ENCODE data around the gene RFPL2.

Gene RFPL2

DNA sequence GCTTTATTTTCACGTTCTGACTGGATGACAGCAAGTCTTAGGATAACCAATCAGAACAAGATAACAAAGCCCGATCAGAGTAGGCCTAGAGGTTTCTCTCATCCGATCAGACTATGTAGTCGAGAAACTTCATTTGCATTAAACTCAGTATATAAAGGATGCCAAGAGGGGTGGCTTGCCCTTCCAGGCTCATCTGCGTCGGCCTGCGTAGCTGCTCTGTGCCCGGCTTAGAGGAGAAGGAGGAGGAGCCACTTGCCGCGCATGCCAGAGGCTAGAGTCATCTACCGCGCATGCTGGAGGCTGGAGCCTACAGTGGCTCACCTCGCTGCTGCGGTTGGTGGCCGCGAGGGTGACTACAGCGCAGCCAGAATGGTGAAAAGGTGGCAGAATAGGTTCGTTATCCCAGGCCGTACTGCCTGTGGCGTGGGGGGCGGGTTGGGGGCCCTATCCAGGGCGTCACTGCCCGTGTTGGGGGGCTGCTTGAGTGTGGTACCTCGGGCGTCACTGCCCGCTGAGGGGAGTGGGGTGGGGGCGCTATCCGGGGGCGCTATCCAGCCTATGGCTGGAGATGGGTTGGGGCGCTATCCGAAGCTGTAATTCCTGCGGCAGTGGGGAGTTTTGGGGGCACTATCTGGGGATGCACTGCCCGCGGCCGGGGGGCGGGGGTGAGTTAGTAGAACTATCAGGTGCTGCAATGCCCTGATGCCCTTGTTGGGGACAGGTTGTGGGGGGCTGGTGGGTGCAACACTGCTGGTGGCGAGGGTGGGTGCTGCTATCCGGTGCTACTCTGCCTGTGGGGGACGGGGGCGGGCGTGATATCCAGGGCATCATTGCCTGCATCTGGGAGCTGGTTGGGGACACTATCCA, at the start of gene RFPL2:
TSS of gene RFPL2 (minus strand) at position 218 of the 867 bp plus-strand sequence. CDS start 2,622 bp downstream, outside the sequence.
- DNase-seq, result peak; percentile 18

DNA sequence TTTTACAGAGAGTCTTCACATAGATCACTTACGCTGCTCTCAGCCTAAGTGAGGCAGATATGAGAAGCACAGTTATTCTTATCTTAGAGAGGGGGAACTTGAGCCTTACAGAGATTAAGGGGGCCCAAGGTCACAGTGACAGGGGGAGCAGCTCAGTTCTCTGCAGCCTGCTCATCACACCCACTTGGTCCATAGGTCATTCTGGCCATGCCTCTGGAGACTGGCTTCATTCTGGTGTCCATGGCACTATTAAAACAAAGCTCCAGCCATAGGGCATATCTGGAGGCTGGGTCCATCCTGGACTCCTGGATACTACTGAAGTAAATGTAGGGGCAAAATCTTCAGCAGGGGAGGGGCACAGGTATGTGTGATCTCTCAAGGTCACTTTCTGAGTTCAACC, 44.4 kb upstream of the RFPL2 start:
- no peak for DNase-seq

DNA sequence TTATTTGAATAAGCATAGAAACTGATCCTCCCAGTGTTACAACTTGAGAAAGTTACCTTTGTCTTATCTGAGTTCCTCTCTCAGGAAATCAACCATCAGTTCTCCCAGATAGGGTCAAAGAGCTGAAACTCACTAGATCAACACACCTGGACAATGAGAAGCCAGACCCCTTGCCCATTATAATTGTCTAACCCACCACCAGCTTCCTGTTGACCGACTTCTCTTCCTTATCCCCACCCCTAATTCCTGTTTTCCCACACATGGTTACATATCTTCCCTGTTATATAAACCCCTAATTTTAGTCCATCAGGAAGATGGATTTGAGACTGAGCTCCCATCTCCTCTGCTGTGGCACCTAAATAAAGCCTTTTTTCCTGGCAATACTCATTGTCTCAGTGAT, 43.4 kb upstream of the RFPL2 start:
- DNase-seq, result no peak

DNA sequence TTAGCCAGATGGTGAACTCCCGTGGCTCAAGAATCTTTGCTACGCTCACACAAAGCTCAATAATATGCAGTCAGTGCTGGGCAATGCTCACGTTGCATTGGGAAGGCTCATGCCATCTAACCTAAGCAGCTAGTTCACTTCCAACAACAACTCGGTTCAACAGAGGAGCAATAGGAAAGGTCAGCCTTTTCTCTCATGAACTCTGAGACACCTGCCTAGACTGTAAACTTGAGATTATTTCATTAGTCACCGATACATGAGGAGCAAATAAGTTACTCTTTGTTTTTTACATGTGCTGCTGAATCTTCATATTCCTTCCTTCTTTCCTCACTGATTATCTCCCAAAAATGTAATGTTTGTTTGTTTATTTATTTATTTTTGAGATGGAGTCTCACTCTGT, 41.3 kb upstream of the RFPL2 start:
- DNase-seq, result no peak

DNA sequence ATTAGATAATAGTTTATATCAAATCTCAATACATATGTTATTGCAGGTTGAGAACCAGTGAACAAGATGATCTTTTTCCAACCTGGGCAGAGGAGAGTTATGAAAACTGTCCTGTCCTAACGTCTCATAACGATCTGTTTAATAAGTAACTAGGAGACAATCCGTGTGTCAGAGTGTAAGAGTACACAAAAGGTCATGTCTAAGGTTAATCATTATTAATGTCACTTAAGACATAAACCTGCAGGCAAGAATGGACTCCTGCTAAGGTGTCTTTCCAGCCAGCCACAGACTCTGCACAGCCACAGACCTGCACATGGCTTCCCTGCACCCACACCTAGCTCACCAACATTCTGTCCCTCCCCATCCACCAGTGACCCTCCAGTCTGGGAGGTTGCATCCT, 40.2 kb upstream of the RFPL2 start:
- DNase-seq, result no peak

DNA sequence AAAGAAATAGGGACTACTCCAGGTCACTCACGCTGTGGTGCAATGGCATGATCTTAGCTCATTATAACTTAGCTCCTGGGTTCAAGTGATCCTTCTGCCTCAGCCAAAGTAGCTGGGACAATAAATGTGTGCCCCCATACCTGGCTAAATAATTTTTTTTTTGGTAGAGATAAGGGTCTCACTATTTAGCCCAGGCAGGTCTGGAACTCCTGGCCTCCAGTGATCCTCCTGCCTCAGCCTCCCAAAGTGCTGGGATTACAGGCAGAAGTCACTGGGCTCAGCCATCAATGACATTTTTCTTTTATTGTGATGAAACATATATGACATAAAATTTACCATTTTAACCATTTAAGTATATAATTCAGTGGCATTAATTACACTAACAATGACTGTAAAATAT, 39.7 kb upstream of the RFPL2 start:
- no peak for DNase-seq

DNA sequence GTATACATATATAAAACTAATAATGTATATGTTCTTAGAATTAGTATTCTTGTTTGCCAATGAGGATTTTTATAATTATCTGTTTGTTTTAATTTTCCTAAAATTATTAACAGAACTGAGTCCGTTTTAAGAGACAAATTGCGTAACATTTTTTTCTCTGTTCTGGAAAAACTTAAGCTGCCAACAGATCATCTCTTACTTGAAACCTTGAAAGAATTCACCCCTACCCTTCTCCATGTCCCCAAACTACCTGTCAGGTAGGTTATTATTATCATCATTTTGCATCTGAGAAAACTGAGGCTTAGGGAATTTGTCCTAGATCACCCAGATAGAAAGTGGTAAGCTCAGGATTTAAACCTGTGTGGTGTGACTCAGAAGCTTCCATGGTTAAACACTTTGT, 35.6 kb upstream of the RFPL2 start:
- no peak for DNase-seq

DNA sequence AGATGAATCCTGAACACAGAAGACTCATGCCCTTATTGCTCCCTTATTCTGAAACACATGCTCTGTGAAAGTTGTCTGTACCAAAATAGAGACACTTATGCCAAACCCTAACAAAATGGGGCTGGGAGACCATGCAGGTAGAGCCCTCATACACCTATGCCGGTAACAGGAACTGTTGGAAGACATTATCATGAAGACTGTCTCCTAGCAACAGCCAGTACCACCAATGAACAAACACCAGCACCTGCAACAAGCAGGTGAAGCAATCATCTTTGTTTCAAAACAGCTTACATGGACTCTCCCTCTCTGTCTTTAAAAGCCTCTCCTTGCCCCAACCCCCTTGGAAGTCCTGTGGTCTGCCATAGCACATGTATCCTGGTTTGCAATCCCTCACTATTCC, 33.0 kb upstream of the RFPL2 start:
- DNase-seq, result no peak

DNA sequence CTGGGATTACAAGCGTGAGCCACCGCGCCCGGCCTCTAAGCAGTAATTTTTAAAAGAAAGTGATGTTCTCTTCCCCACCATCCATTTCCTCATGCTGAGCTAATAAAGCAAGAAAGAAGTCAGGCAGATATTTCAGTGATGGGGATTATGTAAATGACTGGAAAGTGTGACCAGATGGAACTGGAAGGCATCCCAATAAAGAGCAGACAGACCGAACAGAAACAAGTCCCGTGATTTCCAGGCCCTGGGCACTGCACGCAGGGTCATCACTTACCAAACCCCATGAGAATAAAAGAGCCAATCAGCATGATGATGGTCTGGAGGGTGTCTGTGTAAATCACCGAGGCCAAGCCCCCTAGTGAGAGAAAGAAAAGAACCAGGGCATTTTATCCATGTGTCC, 32.1 kb upstream of the RFPL2 start:
- no peak for DNase-seq

DNA sequence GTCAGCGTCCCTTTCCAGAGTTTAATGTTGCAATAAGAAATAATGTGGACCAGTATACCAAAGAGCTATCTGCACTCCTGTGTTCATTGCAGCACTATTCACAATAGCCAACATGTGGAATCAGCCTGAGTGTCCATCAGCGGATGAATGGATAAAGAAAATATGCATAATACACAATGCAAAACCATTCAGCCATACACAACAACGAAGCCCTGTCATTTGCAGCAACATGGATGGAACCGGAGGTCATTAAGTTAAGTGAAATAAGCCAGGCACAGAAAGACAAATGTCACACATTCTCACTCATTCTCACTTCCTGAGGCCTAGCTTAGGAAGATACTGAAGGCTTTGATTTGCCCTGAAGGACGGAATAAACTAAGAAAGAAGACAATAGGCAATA, 28.2 kb upstream of the RFPL2 start:
- no peak for DNase-seq

DNA sequence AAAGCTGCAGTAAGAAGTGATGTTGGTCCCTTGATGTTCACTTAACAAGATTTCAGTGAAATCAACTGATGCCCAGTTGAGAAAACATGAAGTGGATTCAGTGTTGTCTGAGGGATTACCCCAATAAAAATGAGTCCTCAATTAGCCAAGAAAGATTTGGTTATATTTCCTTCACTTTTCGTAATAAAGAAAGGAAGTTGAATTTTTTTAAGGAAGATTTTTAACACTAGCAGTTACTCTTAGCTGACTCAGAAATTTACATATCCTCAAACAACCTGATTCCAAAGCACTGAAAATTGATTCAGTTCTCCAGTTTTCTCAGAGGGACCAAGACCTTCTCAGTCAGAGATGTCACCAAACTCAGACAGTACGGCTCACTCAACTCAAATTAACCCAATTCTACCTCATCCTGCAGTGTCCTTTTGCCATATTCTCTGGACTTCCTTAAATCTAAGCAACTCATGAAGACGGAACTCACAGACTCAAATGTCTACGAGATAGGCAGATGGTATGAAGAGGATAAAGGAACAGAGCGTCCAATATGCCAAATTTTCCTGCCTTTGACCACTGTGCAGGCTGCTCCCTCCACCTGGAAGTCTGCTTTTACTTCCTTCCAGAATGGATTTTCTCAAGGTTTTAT, 27.4 kb upstream of the RFPL2 start:
- DNase-seq, result no peak

DNA sequence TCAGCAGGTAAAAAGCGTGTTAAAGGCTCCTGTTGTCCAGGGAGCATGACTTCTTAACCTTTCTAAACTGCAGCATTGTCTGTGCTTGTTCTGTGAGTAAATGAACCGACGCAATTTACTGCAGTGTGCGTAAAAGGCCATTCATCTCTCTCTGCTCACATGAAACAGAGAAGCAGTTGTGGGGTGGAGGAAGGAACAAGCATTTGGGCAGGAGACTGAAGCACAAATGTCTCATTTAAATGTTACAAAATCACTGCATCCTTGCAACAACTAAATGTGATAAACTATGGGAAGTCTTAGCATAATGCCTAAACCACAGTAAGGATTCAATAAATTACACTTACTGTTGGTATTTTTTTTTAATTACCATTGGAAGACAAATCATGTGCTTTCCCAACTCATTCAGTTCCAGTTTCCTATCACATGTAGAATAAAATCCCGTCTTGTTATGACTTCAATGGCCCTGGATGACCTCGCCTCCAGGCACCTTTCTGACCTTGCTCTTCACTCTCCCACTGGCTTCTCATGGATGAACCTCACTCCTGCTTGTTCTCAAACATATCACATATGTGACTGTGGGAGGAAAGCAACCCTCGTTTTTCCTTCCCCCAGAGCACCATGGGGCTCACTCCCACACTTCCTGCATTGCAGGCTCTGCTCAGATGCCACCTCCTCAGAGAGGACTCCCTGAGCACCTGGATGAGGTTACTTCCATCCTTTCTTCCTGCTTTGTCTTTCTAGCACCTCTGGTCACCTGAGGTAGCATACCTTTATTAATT, 21.6 kb upstream of the RFPL2 start:
- DNase-seq, result no peak

DNA sequence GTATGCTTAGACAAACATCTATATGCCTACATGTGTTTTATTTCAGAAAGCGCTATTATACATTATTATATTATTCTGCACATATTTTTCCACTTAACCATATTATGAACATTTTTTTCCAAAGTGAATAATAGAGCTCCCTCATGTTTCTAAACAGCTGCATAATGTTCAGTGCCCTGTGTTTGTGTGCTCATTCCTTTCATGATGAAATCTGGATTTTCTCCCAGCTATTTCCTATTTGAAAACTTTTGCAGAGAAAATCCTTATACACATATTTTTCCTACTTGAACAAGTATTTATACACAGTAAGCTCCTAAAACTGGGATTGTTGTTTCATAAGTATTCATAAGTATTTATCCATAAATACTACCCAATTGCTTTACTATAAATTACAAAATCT, 18.1 kb upstream of the RFPL2 start:
- no peak for DNase-seq

DNA sequence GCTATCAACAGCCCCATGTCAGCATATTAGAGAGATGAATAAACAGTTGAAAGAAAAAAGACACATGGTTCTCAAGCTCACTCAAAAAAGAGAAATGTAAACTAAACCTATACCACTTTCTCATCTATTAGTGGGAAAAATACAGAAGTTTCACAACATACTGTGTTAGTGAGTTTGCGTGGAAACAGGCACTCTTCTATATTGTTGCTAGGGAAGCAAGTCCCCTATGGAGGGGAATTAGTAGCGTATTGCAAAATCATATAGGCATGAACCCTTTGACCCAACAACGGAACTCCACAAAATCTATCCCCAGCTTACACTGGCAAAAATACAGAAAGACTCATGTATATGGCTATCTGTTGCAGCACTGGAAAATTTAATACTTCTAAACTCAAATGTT, 14.2 kb upstream of the RFPL2 start:
- no peak for DNase-seq

DNA sequence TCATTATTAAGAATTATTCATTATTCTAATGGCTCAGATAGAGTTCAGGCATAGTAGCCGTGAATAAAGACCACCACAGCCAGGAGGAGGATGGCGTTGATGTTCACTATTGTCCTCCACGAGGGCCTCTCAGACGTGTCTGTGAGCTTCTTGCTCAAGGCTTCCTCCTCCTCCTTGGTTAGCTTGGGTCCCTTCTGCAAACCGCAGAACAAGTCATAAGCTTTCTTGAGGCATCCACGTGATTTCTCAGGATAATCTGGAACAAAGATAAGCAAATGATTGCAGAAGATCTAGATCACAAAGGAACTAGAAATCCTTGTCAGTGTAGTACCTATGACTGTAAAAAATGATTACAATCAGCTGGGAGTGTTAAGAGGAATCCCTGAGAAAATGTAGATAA, 13.6 kb upstream of the RFPL2 start:
- no peak for DNase-seq

DNA sequence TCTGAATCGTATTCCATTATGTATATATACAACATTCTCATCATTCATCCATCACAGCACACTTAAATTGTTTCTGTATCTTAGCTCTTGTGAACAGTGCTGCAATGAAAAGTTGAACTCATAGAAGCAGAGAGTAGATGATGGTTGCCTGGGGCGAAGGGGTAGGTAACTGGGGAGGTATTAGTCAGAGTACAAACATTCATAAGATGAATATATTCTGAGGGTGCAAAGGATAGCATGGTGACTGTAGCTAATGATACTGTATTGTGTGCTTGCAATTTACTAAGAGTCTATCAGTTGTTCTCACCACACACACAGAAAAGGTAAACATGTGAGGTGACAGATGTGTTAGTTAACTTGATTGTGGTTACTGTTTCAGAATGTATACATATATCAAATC, 12.6 kb upstream of the RFPL2 start:
- no peak for DNase-seq

DNA sequence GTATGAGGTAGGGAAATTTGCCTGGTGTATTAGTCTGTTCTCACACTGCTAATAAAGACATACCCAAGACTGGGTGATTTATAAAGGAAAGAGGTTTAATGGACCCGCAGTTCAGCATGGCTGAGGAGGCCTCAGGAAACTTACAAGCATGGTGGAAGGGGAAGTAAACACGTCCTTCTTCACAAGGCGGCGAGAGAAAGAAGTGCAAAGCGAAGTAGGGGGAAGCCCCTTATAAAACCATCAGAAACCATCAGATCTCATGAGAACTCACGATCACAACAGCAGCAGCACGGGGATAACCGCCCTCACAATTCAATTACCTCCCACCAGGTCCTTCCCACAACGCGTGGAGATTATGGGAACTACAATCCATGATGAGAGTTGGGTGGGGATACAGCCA, 12.0 kb upstream of the RFPL2 start:
- no peak for DNase-seq

DNA sequence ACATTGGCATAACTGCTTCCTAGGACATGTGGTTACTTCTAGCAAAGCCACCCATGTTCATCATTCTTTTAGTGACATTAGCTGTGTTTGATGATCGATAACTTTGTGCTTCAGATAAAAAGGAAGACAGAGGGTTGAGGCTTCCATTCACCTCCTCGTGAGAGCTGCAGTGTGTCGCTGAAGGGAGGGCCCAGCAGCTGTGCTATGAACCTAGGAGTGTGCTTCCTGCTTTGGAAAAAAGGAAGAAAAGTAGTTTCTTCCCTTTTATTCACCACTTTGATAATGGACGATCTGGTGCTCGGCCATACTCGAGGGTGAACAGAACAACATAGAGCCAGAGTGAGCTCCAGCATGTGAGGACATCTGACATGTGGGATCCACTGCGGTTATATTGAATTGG, 6.1 kb upstream of the RFPL2 start:
- no peak for DNase-seq

DNA sequence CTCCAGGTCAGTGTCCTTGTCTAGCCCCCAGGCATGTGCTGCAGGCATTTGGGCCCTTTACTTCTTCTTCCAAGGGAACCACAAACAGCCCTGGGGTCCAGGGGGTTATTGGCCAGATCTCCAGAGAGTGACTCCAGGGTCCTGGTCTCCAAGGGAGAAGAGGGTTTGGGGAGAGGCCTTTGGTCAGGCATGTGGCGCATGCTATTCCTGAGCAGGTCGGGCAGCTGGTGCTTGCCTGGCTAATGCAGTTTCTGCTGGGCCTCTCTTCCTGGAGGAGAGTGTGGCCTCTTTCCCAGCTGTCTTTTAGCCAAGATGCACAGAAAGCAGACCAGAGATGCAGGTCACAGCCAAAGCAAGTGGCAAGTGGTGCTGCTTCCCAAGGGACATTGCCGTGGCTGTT, 3.8 kb upstream of the RFPL2 start:
- no peak for DNase-seq

DNA sequence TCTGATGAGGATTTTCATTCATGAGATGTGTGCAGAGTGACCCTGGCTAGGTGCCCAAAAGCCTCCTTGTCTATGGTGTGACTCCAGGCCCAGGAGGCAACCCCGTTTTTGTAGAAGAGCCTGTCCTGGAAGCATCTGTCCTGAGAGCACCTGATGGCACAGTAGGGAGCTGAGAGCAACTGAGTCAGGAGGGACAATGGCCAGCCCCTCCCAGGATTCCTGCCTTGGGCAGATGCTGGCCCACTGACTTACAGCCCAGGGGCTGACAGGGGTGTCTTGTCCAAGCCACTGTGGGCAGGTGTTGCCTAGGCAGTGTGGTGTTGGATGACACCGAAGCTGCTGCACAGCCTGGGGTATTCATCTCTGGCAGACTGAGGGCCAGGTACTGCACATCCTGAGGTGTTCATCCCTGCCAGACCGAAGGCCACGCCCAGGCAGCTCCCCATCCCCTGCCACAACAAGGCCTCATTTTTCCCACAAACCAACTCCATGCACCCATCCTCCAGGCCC, 3.2 kb upstream of the RFPL2 start:
- no peak for DNase-seq

DNA sequence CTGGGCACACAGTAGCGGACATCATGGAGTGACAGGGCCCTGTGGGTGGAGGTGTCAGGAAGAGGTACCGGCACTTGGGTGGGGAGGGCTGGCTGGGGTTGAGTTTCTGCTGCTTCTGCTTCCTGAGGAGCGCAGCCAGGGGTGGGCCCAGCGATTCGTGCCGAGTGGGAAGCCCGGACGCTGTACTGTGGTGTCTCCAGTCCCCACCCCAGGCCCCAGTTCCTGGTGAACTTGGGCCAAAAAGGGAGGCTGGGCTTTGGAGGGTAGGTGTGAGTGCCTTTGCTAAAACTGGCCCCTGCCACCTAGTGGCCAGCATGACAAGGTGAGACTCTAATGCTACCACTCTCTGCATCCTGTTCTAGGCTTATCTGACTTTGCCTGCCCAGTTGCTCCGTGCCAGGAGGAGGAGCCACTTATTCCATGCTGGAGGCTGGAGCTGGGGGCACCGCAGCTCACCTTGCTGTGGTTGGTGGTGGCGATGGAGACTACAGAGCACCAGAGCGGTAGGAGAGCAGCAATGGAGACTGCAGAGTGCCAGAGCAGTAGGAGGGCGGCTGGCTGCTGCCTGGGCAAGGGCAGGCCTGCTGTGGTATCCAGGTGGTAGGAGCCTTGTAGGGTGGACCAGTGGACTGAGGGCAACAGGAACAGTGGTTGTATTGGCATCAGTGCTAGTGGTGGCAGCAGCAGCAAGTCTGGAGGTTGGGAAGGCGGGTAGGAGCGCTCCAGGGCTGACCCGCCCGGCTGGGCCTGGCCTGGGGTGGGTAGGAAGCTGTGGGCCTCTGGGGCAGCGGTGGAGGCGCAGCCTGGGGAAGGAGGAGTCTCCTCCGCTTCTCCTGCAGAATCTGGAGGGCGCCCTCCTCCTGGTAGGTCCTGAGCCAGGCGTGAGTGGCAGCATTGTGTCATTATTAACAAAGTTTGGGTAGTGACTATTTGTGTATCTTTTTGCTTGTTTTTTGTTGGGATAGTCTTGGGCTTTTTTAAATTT, 2.2 kb upstream of the RFPL2 start:
- DNase-seq, result no peak

DNA sequence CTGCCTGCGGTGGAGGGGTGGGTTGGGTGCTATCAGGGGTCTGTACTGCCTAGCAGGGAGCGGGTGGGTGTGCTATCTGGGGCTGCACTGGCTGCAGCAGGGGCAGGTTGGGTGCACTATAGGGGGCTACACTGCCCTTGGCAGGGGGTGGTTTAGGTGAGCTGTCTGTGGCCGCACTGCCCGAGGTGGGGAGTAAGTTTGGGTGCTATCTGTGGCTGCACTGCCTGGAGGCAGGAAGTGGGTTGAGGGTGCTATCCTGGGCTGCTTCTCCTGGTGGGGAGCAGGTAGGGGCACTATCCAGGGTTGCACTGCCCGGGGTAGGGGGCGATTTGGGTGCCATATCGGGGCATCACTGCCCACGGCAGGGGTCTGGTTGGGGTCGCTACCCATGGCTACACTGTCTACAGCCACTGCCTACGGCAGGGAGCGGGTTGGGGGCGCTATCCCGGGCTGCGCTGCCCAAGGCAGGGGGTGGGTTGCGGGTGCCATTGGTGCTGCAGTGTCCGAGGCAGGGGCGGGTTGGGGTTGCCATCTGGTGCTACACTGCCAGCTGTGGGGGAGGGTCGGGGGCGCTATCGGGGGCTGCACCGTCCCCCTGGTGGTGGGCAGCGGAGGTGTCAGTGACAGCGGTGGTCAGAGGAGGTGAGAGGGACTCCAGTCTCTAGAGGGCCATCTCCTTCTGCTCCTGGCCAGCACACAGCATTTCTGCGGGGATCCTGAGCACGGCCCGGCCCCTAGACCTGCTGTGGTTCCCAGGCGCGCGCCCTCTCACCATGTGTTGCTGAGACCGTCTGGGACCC, 1.3 kb upstream of the RFPL2 start:
- DNase-seq, result no peak
